HG03039 (cell line): ENCODE data around the gene SLC39A1.

Experiments
- ATAC-seq: cut with Tn5 transposase; IDR thresholded peaks from one replicate; pipeline ENCODE4 v1.9.1; 2021; ENCODE audit warnings: mild to moderate bottlenecking, moderate library complexity; ENCODE audit not compliant: unreplicated experiment

The SLC39A1 gene

DNA sequence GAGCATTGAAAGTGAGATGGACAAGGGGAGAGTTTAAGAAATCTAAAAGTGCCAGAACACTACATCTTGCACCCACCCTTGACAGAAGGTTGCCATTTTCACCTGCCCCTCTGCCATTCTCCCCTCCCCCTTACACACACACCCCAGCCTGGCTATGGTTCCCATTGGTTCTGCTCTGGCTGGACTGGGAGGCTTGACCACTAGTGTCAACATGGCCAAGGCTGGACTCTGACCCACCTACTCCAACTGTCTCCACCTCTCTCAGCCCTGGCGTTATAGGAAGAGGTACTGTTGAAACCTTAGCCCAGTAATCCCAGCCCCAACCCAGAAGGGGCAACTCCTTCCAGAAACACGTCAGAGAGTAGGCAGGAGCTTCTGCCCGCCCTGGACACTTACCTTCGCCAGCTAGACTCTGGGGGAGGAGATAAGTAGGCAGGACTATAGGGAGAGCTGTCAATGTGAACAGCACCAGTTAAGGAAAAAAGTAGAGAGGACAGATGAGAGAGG is 9.4 kb downstream of the SLC39A1 start:
- ATAC-seq: no peak

DNA sequence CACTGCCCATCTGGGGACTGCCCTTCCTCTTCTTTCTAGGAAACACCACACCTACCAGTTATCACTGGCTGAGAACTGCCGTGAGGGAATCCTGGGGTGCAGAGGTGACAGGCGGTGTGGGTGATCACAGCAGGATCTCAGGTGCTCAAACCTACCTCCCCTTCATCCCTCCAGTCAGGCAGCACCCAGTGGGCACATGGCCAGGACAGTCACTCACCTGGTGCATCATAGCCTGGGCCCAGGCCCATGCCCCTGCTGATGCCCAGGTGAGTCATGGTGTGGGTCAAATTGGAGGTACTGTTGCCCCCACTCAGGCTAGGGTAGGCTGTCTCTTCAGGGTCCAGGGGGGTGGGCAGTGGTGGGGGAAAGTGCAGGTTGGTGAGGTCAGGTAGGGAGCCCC is 11.5 kb downstream of the SLC39A1 start:
- ATAC-seq: no peak

DNA sequence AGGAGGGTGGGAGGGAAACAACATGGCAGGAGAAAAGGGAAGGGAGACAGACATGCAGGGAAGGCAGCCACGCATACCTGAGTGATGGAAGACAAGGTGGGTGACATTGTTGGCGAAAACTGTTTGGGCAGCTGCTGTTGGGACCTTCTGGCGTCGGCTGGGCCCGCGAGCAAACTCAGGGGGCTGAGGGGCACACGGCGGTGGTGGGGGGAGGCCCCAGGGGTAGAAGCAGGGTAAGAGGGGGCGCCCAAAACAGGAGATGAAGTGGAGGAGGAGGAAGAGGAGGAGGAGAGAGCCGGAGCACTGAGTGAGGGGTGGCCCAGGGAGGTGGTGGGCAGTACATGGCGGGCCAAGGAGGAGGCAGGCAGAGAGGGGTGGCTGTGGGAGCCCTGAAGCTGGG is 12.2 kb downstream of the SLC39A1 start:
- no peak for ATAC-seq

DNA sequence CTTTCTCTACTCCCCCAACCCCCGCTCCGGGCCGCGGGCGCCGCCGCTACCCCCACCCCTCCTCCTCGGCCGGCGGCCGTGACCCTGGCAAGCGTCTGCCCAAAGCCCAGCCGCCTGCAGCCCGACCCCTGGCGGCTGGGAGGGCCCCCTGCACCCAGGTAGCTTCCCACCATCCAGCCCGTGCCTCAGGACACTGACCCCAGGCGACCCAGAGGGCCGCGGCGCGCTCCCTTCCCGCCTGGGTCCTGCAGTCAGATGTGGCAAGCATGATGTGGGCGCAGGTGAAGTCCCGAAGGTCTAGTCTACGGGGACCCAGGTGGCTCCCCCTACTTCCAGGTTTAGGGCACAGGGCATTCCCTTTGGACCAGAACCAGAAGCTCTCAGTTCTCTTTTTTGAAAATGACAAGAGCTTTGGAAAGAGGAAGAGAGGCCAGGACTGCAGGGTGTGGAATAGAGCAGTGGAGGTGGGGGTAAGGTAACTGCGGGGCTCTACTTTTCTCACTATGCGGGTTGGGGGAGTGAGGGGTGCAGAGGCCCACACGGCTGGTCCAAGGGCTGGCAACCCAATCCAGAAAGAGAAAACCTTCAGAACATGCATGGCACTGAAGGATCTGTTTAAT is 16.6 kb downstream of the SLC39A1 start, which contains the start of gene DENND4B:
TSS of gene DENND4B (minus strand) at position 97 of the 620 bp plus-strand sequence. CDS start 2,344 bp downstream, outside the sequence.
- peak; percentile 49 for ATAC-seq

DNA sequence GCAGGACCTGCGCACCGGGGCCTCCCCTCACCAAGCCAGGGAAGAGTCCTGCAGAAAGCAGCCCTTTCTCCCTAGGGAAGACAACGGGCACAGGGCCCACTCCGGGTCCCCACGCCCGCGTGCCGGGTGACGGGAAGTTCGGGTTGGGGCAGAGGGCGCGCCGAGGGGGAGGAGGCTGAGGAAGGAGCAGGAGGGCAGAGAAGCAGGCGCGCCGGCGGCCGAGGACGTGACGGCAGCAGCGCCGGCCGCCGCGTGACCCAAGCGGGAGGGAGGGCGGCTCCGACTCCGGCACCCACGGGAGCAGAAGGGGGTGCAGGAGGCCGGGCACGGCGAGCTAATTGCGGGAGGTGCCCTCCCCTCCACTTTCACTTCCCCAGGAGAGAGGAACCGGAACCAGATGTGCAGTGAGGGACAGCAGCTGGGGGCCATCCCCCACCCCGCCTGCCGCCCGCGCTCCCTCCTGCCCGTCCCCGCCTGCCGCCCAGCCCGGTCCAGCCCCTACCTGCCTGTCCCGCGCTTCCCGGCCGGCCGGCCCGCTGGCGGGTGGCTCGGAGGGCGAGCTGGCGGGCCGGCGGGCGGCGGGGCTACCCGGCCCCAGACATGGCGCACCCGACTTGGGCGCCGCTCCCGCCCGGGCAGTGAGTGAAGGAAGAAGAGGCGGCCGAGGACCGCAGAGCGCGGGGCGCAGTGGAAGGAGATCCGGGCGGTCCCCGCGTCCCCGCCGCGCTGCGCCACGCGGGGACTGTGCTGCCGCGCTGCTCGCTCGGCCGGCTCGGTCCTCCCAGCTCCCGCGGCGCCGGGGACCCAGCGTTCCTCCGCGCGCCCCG is 17.3 kb downstream of the SLC39A1 start:
- peak; percentile 58 for ATAC-seq

DNA sequence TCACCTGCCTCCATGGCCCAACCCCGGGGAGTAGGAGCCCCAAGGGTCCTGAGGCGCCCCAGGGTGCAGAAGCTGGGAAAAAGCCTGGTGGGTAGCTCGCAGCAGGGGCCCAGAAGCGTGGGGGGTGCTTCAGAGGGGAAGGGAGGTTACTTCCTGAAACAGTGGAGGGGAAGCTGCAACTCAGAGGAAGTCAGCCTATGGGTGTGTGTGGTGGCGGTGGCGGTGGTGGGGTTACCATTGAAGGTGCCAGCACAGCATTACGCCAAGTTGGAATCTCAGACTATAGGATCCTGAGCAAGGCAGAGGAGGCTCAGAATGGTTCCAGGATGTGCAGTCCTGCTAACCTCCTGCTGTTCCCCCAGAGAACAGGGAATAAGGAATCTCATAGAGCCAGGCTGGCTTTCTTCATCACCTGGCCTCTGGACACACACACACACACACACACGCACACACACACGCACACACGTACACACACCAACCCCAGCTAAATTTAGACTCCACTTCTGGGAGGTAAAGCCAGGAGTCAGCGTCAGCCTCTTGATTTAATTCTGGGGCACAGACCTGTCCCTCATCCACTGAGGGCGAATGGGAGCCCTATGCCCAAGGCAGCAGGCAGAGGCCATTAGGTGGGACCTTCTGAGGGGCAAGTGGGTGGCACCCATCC is 18.1 kb downstream of the SLC39A1 start:
- no peak for ATAC-seq

DNA sequence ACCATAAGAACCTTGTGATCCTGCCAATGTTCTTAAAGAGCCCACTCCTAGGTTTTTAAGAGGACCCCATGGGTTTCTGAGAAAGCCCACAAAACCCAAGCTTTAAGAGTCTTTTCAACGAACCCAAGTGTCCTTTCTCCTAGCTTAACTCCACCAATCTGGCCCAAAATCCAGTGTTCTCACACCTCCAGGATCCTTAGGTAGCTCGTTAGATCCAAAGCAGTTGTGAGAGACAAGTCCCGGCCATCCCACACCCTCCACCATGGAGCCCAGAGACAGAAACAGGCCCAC is 18.6 kb downstream of the SLC39A1 start:
- ATAC-seq: no peak

DNA sequence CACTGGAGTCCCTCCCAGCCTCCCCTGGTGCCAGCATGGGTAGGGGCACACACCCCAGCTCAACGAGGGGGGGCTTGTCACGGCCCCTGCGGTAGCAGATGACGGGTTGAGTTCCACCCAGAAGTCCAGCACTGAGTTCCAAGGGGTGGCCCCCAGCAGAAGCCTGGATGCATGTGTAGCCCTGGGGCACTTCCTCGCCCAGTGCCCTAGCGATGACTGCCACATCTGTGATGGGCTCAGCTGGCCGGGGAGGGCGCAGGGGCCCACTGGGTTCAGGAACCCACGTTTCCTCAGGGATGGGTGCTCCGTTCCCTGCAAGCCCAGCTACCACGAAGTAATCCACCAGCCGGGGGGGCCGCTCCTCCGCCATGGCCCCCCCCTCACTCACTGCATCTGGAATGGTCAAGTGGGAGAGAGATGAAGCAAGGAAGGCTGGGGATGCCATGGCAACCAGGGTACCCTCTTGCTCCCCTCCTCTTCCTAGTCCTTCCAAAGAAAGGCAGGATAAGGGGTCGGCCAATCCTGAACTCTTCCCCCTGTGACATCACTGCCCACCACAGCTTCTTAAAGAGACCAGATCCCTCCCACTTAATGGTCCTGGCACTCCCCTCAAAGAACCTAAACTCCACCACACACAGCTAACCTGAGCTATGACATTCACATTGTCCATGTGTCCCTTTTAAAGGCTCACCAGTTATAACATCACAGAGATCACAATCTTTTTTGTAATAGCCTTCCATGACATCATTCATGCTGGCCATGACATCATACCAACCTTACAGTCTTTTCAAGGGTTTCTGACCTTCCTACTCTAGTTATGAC is 19.1 kb downstream of the SLC39A1 start:
- ATAC-seq: no peak

DNA sequence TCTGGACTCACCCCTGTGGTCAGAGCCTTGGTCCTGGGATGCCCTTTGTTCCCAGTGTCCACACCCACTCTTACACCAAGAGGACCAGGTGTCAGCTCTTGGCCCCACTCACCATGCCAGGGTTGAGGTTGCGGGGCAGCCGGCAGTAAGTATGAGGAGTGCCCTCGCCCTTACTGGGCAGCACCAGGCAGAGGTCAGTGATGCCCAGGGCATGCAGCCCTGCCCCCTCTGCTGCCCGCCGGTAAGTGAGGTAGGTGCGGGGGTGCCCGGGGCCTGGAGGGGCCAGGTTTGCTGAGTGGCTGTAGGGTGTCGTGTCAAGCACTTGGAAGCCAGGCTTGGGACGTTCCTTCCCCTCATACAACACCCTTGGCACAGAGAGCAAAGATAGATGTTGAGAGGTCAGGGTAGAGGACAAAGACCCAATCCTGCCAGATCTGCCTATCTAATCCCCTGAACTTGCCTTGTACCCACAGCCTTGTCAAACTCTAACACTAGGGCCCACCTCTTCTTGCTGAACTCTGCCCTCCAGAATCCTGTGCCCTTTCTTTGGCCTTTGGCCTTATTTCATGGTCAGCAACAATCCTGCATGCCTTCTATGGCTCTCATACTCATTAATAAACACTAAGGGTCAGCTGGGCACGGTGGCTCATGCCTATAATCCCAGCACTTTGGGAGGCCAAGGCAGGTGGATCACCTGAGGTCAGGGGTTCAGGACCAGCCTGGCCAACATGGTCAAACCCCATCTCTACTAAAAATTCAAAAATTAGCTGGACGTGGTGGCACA is 20.4 kb downstream of the SLC39A1 start:
- no peak for ATAC-seq

DNA sequence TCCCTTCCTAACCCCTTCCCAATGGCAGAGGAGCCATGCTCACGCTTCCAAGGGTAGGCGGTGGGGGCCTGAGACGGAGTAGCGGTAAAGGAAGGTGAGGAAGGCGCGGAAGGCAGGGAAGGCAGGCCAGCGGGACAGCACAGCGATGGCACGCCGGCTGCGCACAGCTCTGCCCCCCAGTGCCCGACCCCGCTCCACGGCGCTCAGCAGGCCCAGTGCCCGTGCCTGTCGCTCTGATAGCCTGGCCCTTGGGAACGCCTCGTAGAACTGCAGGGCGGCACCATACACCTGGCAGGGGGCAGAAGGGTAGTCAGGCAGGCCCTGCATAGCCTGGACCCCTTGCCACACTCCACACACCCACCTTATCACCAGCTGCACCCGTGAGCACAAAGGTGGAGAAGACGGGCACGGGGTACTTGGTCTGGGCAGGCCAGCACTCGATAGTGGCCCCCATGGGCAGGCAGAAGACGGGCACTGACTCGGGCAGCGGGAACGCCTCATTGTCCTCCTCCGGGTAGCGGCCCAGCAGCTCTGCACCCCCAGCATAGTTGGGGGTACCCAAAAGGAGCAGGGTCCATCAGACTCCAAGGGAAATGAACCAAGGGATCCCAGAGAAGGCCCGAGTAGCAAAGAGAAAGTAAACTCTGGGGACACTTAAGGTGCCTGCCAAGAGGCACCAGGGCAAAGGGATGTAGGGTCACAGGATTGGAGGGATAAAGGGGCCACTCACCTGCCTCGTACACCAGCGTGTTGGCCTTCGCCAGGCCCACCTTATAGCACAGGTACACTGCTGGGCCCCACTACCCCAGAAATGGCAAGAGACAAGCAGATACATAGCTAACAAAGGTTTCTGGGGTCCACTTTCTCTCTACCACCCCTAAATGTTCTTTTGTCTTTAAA is 21.3 kb downstream of the SLC39A1 start:
- no peak for ATAC-seq

DNA sequence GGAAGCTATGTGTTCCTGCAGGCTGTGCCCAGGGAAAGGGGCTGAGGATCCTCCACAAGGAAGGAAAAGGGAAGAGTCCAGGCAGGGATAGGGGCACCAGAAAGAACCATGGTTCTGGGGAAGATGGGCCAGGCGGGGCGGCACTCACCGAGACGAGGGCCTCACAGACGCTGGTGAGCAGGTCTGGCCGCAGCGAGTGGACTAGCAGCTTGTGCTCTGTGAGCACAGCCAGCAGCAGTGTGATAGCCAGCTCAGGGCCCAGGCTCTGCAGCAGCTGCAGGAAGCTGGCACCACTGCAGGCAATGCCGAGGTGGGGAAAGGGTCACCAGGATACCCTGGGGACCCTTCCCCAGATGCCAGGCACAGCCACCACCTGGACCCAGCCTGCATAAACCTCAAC is 22.6 kb downstream of the SLC39A1 start:
- ATAC-seq: no peak

DNA sequence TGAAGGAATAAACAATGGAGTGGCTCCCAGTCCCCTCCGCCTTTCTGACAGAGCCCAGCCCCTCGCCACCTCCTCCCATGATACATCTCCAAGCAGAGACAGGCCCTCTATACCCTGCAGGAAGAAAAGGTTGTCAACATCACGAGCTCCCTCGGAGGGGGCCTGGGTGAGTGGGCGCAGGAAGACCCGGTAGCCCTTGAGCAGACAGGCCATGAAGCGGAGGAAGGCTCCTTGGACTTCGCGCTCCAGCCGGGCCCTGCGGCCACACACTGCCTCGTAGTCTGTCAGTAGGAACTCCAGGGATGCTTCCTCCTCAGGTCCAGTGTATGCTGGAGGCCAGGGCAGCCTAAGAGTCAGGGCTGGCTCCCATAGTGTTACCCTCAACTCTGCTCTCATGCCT is 23.9 kb downstream of the SLC39A1 start:
- ATAC-seq: no peak

DNA sequence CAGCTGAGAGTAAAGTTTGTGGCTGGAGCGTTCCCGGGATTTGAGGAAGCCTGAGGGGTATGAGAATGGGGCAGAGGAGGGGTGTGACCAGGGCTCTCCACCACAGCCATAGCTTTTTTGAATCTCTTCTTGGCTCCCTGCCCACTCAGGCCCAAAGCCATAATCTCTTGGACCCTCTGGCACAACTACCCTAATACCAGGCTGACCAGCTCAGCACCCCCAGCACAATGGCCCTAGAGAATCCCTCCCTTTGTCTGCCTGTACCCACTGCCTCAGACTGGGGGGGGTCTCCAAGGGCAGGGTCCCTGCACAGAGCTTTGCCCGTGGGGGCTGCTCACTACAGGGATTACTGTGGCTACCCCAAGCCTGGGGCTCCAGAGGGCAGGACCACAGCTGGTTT is 24.3 kb downstream of the SLC39A1 start:
- no peak for ATAC-seq

DNA sequence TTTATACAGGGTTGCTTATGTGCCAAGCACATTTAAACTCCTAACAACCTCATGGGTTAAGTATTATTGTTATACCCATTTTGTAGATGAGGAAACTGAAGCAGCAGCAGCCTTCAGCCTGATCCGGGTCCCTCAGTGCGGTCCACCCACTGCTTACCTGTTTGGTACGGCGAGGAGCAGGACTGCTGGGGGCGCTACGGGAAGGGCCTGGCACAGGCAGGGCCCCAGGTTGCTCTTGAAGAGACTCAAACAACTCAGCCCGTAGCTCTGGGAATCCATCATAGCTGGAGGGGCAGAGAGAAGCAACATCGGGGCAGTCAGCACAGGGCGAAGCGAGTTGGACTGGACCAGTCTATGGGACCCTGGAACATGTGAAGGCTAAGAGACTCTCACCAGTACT is 26.0 kb downstream of the SLC39A1 start:
- no peak for ATAC-seq

DNA sequence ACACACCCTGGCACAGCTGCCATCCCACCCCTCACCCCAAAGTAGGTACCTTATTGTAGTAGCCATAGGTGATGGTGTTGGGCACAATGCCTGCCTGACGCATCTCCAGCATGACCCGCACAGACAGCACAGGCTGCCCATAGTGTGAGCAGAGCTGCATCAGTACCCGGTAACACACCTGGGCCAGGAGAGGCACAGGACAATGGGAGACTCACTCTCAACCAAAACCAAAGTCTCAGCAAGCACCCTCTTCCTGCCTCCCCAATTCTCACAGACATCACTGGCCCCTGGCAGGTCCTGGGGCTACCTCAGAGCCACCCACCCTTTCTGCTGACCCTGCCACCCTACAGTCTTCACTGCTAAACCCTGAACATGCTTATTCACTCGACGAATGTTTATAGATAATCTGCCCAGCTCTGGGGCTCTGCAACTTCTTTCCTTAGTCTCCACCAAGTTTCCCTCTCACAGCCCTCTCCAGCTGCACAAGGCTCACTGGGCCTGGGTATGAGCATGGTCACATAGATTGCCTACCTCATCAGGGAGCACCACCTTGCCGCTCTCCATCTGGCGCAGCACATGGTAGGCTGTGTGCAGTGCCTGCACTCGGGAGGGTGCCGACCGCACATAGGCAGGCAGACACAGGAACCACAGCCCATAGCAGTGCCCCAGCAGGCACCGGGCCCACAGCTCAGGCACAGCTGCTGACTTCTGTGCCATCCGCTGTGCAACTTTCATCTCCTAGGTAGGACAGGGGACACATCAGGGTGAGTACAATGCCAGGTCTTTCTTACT is 27.1 kb downstream of the SLC39A1 start:
- no peak for ATAC-seq

DNA sequence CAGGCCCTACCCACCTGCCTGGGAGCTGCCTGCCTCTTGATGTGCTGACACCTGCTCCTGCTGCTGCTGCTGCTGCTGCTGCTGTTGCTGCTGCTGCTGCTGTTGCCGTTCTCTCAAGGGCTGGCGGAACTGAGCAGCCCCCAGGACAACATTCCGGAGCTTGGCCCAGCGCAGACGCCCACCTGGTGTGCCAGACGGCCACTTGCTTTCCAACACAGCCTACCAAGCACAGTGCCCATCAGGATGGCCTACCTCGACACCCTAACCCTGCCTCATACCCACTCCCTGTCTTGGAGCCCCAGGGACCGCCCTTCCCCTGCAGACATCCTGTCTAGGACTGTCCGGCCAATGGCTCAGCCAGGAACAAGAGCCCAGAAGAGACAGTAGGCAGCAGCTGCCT is 28.6 kb downstream of the SLC39A1 start:
- no peak for ATAC-seq

DNA sequence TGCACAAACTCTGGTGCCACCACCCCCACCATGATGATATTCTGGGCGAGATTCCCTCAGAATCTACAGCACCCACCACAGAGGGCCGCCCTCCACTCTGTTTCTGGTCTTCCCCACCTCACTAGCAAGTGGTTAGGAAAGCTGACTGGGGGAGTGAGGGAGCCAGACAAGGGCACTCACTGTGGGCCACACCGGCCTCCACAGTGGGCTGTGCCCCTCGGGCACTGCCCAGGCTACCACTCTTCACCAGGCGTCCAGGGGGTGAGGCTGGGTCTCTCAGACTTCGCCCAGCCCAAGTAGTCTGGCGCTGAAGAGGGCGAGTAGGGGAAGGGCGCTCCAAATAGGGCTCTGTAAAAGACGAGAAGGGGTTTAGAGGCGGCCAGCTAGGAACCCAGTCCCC is 29.4 kb downstream of the SLC39A1 start:
- no peak for ATAC-seq

DNA sequence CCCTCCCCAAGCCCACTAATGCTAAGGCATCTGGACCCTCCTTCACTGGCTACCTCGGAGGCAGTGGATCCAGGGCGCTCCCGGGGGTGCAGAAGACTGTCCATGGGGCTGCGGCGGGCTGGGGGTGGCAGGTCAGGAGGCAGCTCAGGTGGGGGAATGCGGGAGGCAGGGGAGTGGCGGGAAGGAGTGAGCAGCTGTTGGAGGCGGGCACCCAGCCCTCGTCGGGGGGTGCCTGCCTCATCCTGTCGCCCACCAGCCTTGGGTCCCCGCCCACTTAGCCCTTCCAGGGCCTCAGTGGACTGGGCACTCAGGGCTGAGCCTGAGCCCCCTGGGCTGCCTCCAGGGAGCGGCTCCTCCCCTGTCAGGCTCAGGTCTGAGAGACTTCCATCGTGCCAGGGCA is 29.9 kb downstream of the SLC39A1 start:
- ATAC-seq: no peak
